Measurements from ENCODE around the gene AQP12B.
"Not testable (repeated sequence)": the region's sequence is repeated elsewhere in the genome, so short reads cannot be mapped to it uniquely, and the experiment has no call there.

GRCh38 chr2:240682431-240683224, at the start of gene AQP12B:
- TF ChIP-seq CTCF, POLR2A (IDR thresholded peaks at IDR 0.05): not testable (repeated sequence)

All from uterus (tissue), 2 donors.